Non-pigmented ciliary epithelial cell (primary cell): ENCODE results near the gene DCAF11.
A peak's percentile ranks its signal among the peaks of the same experiment; 100 is the strongest.
"Not testable (repeated sequence)": the region's sequence is repeated elsewhere in the genome, so short reads cannot be mapped to it uniquely, and the experiment has no call there.

ENCODE experiments used
- DNase-seq: peaks from one replicate; pipeline ENCODE4 v3.0.0-alpha.2; 2010; ENCODE audit warnings: low read depth

DCAF11 gene

DNA sequence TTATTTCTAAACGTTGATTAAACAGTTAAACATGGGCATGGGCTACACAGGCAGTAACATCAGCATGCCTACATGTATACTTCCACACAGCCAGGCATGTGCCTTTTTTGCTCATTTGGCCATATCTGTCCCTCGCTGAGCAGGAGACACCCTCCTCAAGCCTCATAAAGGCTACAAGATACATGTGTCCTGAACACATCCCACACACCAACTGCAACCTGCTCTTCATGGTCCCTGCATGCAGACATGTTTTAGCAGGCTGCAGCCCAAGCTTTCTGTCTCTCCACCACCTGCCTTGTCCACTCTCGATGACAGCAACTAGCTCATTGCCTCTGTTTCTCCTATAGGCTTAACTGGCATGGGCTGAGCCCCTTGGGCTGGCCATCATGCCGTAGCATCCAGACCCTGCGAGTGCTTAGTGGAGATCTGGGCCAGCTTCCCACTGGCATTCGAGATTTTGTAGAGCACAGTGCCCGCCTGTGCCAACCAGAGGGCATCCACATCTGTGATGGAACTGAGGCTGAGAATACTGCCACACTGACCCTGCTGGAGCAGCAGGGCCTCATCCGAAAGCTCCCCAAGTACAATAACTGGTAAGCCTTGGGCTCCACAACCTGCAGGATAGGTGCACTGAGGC lies 17.9 kb upstream of the DCAF11 start:
- no peak for DNase-seq

DNA sequence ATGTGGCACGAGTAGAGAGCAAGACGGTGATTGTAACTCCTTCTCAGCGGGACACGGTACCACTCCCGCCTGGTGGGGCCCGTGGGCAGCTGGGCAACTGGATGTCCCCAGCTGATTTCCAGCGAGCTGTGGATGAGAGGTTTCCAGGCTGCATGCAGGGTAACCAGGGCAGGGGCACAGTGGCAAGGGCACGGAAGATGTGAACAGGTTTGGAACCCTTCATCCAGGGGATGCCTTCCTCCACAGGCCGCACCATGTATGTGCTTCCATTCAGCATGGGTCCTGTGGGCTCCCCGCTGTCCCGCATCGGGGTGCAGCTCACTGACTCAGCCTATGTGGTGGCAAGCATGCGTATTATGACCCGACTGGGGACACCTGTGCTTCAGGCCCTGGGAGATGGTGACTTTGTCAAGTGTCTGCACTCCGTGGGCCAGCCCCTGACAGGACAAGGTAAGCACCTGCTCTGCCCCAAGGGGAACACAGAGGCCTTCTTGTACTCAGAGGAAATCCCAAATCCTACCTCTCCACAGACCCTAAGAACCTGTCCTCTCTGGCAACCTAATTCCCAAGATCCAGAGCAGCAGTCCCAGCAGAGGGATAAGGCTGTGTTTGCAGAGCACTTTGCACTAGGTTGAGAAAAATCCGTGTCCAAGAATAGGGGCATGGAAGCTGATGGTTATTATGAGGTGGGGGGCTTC lies 16.2 kb upstream of the DCAF11 start:
- DNase-seq: no peak

DNA sequence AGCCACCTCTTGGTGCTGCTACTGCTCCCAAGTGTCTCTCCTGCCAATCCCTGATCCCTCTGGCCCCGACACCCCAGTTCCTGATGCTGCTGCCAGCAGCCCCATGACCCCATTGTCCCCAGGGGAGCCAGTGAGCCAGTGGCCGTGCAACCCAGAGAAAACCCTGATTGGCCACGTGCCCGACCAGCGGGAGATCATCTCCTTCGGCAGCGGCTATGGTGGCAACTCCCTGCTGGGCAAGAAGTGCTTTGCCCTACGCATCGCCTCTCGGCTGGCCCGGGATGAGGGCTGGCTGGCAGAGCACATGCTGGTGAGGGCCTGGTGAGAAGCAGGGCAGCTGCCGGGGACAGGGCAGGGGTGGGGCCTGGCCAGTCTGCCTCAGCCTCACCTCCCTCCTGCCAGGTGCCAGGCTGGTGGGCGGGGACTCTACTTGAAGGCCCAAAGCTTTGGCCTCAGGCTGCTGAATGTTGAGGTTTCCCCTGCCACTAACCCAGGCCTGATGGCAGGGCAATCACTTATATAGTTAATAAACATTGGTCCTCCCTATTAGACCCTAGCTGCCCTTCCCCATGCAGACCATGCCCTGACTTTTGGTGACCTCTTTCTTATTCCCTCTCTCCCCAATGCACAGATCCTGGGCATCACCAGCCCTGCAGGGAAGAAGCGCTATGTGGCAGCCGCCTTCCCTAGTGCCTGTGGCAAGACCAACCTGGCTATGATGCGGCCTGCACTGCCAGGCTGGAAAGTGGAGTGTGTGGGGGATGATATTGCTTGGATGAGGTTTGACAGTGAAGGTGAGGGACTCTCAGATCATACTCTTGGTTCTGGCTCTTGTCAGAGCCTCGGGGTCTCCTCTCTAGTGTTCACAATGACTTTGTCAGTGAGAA lies 15.4 kb upstream of the DCAF11 start:
- DNase-seq: no peak

DNA sequence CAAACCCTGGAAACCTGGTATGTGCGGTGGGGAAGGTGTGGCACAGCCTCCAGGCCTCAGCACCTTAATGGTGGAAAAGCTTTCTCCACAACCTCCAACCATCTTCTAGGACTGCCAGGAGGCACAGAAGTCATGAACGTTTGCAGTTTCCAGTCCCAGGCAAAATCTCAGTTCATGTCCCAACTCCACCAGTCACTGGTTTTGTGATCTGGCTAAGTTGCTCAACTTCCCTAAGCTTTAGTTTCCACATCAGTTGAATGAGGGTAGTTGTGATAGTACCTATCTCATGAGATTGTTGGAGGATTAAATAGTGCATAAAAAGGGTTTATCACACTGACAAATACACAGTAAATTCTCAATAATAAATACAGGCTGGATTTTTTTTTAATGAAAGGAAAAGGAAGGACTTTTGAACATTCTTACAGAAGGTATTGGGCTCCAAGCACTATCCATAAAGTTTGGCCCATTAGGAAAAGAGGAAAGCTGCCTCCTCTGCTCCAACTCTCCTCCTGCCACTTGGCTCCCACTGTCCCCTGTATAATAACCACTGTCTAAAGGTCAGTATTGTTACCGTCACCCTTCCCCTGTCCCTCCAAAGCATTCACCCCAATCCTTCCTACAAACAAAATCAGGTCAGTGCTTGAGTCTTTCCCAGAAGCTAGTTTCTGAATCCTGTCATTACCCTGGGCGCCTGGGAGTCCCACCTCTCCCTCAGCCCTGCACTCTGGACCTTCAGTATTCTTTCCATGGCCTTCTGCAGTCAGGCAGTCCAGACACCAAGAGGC lies 14.2 kb upstream of the DCAF11 start:
- DNase-seq: no peak

DNA sequence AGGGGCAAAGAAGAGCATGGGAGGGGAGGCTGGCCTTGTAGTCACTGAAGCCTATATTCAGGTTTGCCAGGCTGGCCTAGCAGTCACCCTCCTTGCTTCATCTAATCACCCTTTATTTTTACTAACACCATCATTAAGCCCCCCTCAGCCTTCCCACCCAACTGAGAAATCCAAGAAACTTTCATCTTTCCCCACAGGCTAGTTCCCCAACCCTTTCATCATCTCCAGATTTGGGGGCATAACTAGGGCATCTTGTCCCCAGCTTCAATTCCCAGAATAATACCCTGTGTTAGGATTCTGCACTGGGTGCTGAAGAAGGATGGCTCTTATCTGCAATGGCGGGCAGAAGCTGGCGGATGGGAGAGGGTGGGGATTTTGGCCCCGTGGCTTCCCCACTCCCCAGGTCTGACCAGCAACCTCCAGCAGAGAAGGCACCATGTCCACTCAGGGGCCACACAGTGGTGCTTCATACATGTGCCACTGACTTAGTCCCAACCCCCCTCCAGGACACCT lies 13.5 kb upstream of the DCAF11 start:
- DNase-seq: no peak

DNA sequence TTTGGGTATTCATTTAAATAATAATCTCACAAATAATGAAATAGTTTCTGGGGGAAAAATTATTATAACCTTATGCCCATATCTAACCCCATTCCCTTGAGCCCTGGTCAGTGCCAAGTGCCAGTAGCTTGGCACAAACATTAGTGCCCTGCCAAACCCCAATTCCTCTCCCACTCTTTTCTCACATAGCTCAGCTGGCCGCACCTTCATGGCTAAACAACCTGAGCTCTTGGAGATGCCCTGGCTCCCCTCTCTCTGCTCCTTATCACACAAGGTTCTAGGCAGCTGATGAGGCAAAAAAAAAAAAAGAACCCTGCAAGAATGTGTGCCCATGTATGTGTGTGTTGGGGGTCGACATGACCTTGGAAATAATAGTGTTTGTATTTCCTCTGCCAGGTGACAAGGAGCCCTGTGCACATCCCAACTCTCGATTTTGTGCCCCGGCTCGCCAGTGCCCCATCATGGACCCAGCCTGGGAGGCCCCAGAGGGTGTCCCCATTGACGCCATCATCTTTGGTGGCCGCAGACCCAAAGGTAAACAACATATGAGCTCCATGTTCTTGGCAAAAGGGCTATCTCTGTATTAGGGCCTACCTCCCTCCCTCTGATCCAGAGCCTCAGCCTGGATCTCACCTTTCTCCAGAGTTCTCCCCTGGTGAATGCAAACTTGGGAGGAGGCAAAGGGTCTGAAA lies 12.1 kb upstream of the DCAF11 start:
- no peak for DNase-seq

DNA sequence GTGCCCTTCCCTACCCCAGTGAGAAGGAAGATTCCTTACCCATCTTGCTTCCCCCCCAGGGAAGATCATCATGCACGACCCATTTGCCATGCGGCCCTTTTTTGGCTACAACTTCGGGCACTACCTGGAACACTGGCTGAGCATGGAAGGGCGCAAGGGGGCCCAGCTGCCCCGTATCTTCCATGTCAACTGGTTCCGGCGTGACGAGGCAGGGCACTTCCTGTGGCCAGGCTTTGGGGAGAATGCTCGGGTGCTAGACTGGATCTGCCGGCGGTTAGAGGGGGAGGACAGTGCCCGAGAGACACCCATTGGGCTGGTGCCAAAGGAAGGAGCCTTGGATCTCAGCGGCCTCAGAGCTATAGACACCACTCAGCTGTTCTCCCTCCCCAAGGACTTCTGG lies 11.1 kb upstream of the DCAF11 start:
- no peak for DNase-seq

DNA sequence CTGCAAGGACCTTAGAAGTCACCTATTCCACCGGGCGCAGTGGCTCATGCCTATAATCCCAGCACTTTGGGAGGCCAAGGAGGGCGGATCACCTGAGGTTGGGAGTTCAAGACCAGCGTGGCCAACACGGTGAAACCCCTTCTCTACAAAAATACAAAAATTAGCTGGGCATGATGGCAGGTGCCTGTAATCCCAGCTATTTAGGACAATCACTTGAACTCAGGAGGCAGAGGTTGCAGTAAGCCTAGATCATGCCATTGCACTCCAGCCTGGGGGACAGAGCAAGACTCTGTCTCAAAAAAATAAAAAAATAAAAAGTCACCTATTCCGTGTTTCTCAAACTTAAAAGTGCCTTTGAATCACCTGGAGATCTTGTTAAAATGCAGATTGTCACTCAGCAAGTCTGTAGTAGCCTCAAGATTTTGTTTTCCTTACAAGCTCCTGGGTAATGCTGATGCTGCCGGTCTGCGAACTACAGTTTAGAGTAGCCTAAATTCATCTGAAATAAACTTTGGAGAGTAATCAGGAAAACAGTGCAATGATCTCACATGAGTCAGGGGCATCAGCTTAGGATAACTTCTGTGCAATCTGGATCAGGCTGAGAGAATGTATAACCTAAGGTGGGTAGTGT lies 8.9 kb upstream of the DCAF11 start:
- not testable (repeated sequence) for DNase-seq

DNA sequence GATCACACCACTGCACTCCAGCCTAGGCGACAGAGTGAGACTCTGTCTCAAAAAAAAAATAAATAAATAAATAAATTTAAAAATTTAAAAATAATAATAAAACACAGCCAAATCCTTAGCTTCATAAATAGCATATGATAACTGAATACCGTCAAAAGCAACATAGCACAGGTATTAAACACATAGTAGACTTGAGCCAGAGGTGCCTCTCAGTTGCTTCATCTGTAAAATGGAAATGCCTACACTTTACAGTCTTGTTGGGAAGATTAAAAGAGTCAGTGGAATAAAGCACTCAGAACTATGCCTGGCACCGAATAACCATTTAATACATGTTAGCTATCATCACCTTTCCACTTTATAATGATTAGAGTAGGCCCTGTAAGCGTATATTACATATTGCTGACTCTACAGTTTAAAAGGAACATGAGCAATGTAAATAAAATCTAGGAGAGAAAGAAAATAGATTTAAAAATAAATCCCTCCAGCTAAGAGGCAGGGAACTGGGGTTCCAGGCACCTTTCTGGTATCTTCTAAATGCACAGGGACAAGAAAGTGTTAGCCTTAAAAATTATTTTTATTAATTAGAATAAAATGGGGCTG lies 7.8 kb upstream of the DCAF11 start:
- no peak for DNase-seq

DNA sequence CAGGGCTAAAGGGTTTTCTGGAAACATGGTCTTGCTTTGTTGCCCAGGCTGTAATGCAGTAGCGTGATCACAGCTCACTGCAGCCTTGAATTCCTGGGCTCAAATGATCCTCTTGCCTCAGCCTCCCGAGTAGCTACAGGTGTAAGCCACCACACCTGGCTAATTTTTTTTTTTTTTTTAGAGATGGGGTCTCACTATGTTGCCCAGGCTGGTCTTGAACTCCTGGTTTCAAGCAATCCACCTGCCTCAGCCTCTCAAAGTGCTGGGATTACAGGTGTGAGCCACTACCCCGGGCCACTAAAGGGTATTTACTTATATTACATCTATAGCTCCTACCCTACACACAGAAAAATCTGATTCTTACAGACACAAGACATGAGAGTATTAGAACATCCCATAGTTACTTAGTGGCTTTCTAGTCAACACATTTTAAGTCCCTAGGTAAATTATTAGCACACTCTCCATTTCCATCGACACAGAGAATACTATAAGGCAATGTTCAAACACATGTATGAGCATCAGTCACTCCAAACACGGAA lies 6.2 kb upstream of the DCAF11 start:
- DNase-seq: no peak

DNA sequence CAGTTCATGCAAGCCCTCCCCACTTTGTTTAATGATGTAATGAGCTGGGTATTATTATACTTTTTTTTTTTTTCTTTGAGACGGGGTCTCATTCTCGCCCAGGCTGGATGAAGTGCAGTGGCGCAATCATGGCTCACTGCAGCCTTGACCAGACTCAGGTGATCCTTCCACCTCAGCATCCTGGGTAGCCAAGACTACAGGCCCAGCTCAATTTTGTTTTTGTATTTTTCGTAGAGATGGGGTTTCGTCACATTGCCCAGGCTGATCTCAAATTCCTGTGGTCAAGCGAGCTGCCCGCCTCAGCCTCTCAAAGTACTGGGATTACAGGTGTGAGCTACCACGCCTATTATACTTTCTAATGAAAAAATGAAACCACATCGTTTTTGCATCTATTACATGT lies 4.5 kb upstream of the DCAF11 start:
- DNase-seq: no peak

DNA sequence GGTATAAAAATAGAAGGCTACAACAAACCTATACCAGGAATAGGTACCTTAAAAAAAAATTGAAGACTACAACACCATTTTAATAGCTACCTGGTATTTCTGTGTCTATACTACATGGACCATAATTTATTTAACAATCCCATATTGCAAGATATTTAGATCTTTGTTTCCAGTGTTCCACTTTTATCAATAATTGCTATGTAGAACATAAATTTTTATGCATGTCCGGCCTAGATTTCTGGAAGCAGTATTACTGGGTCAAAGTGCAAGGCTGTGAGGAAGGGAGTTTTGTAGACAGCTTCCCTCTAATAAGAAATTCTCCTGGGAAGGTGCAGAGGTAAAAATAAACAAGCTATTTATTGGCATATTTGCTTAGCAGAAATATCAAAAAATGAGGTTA lies 4.1 kb upstream of the DCAF11 start:
- DNase-seq: no peak

DNA sequence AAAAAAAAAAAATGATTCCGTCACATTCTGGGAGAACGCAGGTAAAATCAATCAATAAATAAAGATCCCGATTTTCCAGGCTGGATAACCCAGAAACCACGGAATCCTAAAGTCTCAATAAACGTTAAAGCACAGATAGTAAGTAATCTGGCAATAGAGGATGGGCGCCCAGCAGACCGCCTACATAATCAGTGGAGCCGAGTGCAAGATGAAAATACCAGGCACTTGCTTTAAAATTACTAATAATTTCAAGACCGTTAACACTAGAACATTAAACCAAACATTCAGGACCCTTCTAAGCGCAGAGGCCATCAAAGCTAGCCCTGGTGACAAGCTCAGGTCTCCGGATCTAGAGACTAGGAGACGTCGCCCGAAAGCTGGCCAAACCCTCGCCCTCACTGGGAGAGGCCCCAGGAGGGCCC lies 1.2 kb upstream of the DCAF11 start:
- no peak for DNase-seq

DNA sequence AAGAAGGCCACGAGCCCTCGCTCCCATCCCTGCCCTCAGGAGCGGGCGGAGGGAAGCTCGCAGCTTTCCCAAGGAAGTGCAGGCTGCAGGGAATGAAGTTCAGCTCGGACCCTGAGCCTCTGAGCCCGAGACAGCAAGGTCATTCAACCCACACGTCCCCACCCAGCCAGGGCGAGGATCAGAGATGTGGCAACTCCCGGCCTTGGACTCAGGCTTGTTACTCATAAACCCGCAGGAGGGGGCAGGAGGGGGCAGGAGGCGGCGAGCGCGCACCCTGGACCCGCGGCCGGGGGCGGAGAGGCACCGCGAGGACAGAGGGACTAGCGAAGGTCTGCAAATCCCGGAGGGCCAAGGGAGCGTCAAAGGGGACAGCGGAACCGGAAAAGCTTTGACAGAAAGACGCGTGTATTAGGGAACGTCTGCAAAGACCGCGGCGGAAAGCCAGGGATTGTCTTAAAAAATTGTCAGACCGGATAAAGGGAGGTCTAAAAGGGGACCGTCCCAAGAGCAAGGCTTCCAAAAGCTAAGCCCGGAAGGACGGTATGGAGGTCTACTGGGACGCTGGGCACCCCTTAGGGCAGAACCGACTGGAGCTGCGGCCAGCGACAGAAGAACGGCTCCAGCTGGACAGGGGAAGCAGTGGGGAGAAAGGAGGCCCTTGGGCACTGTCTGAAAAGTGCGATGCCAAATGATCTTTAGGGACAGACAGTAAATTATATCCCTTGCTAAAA lies 611 bp upstream of the DCAF11 start:
- peak; percentile 73 for DNase-seq

DNA sequence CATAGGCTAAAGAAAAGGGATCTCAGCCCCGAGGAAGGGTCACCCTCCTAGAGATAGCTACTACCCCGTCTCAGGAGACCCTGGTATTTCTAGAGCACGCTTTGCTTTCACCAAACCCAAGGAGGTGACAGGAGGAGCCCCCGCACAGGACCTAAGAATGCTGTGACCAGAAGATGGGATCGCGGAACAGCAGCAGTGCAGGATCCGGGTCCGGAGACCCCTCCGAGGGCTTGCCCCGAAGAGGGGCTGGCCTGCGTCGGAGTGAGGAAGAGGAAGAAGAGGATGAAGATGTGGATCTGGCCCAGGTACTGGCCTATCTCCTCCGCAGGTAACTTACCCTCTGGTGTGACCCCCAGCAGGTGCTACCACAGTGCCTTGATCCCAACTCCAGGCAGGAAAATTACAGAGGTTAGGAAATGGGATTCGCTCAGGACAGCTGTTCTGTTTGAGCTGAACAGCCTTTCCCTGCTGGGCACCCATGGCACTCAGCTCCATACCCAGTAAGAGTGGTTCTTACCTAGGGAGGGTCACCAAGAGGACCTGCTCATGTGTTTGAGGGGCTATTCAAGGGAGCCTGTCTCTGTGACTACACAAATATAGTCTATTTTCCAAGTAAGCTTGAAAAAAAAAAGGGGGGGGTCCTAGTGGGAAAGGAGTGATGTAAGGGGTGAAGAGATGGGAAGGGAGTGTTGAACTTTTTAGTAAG lies 998 bp downstream of the DCAF11 start:
- no peak for DNase-seq

DNA sequence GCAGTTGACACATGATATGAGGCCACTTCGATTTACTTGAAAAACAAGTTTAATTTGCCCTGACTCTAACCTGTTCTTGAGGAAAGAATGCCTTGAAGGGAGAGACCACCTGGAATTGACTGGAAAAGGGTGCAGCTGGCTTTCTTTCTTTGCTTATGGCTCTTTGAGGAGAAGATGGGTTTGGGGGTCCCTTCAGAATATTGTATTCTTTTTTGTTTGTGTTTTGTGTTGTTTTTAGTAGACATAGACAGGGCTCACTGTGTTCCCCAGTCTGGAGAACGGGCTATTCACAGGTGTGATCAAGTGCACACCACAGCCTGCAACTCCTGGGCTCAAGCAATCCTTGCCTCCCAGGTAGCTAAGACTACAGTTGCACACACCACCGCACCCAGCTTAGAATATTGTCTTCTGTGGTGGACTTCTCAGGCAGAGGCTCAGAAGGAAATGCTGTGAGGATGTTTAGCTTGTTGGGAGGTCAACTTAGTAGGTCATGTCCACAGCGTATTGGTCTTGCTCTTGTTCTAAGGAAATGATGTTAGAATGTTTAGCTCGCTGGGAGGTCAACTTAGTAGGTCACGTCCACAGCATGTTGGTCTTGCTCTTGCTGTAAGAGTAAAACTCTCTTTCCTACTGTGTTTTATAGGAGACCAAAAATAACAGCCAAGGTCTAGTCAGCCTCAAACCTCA lies 1.7 kb downstream of the DCAF11 start:
- DNase-seq: no peak

DNA sequence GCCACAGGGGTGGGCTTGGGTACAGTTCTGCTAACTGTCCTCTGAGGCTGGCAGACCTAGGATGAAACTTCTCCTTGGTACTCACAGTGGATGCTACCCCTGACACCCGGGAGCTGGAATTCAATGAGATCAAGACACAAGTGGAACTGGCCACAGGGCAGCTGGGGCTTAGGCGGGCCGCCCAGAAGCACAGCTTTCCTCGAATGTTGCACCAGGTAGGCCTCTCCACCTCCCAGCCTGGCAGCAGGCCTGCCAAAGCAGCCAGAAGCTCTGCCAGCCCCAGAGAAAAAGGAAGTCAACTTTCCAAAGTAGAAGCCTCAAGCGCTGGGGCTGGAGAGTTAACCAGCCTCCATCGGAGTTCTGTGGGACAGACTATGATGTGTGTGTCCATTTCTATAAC lies 2.6 kb downstream of the DCAF11 start:
- no peak for DNase-seq

DNA sequence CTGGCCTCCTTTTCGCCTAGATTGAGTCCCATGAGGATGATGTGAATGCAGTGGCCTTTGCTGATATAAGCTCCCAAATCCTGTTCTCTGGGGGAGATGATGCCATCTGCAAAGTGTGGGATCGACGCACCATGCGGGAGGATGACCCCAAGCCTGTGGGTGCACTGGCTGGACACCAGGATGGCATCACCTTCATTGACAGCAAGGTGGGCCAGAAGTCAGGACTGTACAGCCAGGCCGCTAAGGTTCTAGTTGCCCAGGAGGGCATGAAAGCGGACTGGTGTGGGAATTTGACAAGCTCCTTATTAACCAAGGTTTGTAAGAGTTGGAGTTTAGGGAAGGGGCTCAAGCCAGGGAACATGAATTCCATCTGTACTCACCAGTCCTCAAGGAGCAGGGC lies 5.1 kb downstream of the DCAF11 start:
- DNase-seq: no peak
